ENCODE measurements around the gene PPIP5K1.

Gene PPIP5K1

DNA sequence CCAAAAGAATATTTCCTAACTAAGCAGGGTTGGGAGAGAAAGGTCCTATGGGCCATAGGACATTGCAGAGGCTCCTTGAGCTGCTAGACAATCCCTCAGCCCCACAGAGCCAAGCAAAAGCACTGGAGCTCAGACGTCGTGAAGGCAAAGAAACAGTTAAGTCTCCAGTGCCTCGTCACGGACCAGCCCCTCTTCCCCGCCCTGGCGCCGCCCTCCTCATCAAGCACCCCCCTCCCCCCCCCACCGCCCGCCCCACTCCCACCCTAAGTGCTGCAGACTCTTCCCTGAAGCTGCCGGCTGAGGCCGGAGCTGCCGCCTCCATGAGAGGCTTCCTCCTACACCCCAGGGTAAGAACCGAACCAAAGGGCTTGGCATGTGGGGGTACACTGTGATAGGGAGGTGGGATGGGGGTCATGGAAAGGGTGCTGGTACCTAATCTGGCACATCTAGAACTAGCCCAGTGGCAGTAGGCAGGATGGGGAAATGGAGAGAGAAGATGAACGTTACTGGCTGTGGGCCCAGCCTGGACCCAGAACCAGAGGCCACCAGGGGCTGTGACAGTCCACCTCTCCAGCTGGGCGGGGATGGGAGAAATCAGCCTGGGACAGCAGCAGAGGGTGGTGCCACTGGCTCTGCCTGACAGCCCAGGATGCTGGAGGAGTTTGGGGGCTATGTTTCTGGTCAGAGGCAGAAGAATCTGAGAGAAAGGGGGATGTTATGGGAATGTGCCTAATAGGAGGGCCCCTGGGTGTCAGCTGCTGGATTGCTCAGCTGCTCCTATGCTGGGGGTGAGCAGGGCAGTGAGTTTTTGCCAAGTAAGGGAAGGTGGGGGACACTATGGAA, 72.4 kb downstream of the PPIP5K1 start, which contains the start of gene MAP1A:
Gene MAP1A, plus strand, starts transcription at position 255 of the 843 bp plus-strand sequence. CDS start 3,866 bp downstream, outside the sequence.
- peak; percentile 48 for DNase-seq

DNA sequence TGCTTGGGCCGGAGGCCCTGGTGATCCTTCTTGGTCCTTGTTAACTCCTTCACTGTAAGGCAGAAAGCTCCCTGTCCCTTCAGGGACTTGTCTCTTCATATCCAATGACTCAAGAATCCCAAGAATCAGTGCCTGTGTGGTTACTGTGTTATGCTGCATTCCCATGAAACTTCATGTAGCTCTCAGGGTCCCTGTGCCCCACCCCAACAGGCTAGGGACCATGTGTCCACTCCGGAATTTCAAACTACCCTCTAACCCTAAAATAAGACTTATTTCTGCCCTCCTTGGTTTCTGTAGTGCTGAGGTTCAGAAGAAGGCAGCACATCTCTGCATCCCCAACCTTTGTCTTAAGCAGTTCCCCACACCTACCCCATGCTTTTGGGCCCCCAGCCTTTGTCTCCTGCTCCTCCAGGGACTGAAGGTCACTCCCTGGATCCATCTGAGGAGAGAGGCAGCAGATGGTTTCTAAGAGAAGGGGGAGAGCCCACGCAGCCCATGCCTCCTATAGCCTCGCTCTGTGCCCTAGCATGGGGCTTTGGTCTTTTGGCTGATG, 73.1 kb downstream of the PPIP5K1 start:
- DNase-seq = no peak

DNA sequence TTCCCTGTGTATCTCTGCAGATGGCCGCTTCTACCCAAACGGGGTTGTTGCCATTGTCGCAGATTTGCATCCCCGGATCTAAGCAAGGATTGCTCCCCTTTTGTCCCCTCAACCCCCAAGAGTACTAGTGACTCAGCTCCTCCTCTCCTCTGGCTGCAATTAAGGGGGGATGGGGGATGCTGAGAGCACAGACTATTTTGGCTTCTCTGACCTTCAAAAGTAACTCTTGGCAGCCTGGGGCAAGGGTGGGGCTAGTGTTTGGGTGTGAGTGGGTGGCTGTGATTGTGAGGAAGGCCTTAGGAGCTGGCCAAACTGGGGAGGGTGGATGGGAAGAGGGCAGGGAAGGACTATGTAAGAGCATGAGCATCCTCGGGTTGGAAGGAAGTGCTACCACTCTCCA, 73.8 kb downstream of the PPIP5K1 start:
- DNase-seq = no peak

DNA sequence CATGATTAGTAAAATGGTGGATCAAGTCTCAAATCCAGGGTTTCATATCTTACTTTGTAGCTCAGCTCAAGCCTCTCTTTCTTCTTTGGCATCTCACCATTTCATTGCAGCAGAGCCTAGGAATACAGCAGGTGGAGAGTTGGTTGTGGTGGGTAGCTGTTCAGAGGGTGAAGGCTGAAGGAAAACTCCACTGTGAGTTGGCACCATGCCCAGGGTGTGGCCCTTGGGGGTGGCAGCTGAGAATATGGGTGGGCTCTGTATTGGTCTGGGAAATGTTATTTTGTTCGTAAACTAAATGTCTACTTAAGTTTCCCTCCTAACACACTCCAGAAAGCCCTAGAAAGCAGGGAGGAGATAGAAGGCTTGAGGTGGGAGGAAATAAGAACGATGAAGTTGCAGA, 74.3 kb downstream of the PPIP5K1 start:
- DNase-seq = no peak

DNA sequence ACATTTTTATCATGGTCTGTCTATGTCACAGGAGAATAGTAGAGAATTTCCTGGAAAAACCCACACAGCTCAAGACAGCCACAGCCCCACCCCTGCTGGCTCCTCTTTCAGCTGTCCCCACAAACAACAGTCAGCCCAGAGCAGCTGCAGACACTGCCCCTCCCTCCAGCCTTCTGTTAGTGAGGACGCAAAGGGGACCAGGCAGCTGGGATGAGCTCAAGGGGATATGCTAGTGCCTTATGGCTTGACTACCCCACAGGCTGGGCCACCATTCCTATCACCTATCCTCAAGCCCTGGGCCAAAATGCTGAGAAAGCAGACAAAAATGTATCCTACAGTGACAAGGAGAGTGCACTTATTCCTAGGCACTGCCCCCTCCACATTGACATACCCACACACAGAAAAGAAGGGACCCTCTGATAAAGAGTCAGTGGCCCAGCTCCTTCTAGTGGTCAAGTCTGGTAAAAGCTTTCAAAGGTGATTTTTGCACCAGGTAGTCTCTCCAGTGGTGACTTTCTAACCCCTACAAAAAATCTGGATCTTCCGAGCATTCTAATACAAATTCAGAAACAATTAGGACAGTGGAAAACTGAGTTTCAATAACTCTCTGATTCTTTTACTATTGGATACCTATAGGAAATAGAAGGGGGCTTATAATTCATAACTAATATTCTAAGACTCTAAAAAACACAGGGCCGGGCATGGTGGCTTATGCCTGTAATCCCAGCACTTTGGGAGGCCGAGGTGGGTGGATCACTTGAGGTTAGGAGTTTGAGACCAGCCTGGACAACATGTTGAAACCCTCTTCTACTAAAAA, 75.6 kb downstream of the PPIP5K1 start:
- DNase-seq = peak; percentile 3

DNA sequence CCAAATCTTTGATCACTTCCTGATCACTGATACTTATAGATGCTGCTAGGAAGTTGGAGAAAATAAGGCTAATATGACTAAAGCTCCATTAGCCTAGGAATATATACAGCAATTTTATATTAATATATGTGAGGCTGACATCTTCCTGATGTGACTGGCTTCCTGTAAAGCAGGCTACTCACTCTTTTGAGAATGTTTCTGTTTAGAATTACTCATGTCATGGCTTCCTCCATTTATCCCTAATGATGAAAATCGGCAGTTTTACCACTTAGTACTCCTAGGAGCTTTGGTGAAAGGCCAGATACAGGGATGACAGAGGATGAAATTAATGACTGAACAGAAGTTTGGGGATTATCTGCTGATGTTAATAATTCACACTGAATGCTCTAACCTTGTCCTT, 76.5 kb downstream of the PPIP5K1 start:
- no peak for DNase-seq

DNA sequence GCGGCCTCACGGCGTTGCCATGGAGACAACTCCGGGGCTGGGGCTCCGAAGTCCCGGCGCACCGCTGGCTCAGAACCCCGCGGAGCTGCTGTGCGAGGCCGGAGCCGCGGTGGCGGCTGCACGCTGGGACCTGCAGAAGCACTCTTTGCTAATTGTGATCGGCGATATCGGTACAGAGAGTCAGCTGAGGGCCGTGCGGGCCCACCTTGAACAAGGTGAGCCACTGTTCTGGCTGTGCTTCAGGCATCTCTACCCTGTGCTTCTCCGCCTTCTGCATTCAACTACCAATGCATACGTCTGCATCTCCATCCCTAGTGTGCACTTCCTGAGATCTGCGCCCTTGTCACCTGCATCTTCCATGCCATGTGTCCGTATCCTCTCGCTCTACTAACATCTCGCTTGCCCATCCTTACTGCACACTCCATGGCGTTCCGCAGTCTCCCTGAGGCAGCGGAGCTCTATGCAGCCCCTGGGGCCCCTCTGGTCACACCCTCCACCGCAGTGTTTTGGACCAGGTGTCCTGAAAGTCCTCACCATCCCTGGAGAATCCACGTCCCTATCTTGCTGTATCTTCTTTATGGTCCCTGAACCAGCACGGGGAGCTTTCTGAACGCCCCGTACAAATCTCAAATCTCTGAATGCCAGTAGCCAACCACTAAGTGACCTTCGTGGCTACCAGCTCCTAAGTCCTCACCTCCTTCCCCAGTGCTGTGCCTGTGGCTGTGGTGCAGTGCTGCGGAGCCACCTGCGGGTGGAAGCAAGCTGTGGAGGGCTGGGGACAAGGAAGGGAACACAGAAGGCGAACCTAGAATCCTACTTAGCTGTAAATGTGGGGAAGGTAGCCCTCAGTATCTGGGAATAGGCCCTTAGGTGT, 78.8 kb downstream of the PPIP5K1 start:
- peak; percentile 72 for DNase-seq

DNA sequence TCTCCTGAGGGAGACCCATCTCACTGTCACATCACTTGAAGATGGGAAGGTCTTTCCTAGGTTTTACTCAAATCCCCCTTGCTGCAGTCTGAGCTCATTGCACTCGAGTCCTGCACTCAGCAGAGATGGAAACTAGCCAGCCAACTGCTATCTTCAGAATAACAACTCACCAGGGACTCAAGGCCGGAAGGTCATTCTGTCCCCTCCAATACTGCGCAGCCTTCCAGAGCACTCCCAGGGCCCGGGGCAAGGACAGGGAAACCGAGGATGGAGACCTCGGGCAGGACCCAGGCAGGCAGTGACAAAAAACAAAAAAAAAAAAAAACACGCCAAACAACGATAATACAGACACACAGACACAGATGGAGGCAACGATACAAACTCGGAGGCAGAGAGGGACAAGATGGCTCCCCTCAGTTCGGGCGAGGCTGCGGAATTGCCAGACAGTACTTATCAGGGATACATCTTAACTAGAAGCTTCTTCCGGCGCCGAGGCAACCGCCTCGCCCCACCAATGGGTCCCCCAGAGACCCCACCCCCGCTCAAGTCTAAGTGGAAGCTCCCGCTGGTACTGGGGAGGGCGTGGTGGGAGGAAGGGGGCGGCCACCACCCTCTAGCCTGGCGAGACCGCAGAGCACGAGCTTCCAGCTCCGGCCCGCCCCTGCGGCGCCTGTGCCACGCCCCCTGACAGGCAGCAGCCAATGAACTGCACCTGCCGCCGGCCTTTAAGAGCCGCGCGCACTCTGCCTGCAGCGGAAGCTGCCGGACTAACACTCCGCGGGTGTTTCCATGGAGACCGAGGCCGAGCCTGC, 79.6 kb downstream of the PPIP5K1 start:
- DNase-seq = peak; percentile 93

DNA sequence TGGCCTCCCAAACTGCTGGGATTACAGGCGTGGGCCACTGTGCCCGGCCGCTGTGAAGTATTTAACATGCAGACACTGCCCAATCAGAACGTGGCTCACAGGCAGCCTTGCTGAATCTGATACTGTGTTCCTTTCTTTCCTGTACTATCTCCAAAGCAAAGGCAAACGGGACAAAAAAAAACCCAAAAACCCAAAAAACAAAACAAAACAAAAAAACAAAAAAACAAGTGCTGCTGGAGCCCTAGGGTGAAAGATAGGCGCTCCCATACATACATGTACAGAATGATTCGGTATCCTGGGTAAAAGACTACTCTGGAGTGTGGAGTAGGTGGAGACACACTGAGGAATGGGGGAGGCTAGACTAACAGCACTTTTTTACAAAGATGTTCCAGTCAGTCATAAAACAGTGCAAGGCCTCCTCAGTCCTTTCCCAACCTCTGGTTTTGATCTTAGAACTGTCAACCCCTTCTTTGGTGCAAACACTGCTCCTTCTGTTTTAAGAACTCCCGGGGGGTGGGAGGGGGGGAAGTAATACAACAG, 80.3 kb downstream of the PPIP5K1 start:
- DNase-seq = no peak

DNA sequence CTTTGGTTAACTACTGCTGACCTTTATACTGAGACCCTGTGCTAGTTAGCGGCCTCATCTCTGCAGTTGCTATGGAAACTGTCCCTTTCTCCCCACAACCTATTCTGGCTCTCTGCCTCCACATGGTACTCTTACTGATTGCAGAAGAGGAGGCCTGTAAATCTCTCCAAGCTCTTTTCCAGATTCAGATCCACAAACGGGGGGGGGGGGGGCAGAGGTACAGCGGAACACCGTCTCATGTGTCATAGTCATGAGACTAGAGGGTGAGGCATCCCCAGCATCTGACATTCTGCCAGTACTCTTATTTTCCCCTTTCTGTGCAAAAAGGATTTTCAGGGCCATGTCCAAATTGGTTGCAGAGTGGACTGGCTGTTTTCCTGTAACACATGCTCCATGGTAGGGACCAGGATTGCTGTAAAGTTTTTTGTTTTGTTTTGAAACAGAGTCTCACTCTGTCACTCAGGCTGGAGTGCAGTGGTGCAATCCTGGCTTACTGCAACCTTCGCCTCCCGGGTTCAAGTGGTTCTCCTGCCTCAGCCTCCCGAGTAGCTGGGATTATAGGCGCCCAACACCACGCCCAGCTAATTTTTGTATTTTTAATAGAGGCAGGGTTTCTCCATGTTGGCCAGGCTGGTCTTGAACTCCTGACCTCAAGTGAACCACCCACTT, 80.9 kb downstream of the PPIP5K1 start:
- peak; percentile 62 for DNase-seq

DNA sequence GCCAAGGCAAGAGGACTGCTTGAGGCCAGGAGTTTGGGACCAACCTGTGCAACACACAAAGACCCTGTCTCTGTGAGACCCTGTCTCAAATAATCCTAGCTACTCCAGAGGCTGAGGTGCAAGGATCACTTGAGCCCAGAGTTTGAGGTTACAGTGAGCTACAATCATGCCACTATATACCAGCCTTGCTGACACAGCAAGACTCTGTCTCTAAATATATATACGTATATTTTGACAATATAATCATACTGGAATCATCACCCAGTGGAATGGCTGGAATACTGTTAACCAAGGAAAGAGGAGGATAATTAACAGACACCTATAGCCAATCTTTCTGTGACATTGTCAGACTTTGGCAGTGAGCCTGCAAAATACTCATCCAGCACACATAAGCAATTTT, 81.6 kb downstream of the PPIP5K1 start:
- DNase-seq = no peak

DNA sequence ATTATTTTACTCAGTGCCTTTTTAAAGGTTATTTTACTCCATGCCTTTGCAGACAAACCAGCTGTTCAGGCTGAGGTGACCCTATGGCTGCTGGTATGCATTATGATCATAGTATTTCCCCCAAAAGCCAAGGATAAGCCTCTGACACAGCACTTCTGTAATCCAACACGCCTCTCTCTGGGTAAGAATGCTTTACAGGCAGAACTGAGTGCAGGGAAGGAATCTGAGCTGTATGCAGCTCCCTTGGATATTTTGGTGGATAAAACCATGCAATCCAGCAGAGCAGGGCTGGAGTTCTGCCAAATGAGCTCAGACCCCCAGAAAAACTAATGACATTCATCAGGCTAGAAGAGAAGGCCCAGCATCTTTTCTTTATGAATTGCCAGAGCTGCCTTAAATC, 84.3 kb downstream of the PPIP5K1 start:
- DNase-seq = no peak

DNA sequence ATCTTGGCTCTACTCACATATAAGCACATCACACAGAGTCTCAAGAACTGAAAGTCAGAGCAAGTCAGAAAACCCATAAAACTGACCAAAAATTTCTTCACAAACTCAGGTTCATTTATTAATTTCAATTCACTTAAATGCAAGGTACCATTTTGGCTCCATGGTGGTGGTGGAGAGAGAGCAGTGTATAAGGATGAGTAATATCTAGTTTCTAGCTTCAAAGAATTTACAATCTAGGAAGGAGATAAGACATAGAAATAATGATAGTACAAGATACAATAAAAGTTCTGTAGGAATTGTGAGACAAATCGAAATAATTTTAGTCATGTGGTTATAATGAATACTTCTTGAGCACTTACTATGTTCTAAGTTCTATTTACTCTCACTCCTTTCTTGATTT, 90.4 kb downstream of the PPIP5K1 start:
- no peak for DNase-seq

DNA sequence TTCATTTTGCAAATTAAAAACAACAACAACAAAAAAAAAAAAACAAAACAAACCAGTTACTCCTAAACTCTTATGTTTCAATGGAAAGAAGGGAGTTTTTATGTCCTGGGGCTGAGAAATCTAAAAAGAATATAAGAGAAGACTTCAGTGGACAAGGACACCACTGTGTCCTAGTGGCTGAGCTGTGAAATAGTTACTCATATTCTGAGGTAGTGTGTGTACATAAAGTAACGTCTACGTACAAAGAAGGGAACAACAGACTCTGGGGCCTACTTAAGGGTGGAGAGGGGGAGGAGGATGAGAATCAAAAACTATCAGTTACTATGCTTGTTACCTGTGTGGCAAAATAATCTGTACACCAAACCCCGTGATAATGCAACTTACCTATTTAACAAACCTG, 91.0 kb downstream of the PPIP5K1 start:
- no peak for DNase-seq

DNA sequence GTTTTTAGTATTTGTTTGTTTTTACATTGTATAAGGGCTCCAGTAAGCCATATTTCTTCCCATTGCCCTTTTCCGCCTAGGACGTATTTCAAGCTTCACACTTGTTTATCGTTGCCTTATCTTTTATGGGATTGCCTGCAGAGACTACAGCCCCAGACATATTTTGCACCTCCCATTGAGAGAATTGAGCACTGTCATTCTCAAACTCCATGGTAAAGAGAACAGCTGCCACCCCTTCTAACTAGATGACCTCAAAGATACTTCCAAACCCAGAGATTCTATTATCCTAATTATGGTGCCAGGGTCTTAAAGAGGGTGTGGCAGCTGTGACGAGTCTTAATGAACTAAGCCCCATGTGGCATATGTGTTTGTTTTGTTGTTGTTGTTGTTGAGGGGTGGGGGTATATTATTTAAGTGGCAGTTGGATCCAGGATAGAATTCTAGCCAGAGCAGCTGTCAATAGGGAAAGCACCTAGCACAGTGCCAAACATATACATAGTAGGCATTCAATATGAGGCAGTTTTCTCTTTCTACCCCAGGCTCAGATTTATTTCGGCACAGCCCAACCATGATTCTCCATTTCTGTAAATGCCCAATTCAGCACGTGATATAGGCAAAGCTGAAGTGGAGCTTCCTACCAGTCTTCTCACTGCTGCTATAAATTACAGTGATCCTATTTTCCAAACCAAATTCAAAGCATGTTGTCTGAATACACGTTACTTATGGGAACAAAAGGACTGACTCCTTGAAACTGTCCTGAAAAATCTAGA, 96.1 kb downstream of the PPIP5K1 start:
- no peak for DNase-seq

DNA sequence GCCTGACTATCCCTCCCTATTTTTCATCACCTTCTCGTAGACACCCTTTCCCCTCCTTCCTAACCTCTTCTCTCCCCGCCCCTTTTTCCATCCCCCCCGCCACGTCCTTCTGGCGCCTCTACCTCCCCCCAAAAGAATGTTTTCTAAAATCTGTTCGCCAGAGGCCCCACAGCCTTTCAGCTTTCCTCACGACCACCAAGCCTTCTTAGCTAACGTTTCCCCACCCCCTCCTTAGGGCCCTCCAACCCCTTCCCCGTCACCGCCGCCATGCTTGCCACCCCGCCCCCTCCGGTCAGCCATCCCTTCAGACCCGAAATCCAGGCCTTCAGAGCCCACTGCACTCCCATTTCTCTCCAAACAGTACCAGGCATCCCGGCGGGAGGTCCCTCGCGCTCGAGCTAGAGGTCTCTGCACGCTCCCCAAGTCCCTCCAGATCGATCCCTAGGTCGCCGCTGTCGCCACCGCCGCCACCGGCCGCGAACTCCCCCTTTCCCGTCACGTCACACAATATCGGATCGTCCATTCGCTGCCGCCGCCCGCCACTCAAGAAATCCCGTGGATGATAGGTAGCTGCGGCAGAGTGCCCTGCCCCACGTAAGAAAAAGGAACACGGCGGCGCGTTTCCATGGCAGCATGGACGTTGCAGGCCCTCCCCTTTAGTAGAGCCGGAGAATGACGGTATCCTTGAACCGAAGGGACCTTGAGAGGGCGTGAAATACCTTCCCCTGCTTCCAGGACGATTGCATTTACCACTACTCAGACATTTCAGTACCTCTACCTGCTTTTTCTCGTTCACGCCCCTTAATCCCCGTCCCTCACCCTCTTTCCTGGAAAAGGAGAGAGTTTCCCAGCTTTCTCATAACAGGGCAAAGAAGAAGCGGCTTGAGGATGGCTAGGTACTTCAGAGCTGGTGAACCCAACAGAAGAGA, 97.1 kb downstream of the PPIP5K1 start, which contains the start of gene TP53BP1:
Gene TP53BP1, minus strand, starts transcription at position 484 of the 929 bp plus-strand sequence. Its CDS starts 113 bp downstream, at position 371.
- peak; percentile 90 for DNase-seq

DNA sequence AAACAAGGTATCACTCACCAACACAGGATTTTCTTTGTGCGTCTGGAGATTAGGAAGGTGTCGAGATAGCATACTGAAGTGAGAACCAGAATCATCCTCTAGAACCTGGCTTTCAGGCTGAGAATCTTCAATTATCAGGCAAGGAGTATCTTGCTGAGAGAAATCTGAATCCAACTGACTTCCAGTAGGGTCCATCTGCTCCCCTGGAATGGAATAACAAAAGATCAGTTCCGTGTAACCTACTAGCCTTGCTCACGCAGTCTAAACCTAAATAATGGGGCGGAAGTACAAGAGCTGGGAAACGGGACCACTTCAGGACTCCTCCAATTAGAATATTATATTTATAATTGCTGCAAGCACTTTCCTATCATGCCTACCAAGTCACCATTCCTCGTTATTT, 97.7 kb downstream of the PPIP5K1 start:
- DNase-seq = no peak

DNA sequence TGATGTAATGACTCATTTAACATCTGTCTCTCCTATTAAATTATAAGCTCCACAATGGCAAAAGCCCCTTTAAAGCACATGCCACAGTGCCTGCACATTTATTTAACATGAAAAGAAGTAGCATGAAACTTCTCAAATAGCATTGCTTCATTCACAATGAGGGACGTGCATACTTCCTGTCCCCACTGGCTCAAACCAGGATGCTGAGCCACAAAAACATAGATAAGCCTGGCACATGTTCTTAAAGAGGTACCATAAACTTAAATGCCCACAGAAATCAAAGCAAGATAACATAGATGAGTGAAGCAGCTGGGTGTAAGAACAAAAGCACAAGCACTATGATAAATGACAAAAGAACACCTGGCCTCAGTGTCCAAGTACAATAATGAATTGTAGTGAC, 100.8 kb downstream of the PPIP5K1 start:
- DNase-seq = no peak

DNA sequence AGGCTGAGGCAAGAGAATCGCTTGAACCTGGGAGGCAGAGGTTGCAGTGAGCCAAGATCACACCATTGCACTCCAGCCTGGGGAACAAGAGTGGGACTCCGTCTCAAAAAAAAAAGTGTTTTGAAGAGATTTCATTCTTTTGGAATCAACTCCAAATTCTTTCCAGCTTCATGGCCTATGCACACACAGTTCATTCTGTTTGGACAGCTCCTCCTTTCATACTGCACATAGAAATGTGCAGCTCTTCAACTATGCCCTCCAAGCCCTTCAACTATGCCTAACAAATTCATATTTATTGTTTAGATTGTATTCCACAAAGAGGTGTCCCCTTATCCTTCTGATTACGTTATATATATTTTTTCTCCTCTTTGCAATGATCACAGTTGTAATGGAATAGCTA, 101.2 kb downstream of the PPIP5K1 start:
- DNase-seq = no peak

Data from NCI-H1092 treated with DMSO at 0.1 percent for 48 hours (cell line).